NCI-H82 (cell line): ENCODE measurements around the gene SIT1.
"Not testable (repeated sequence)": the region's sequence is repeated elsewhere in the genome, so short reads cannot be mapped to it uniquely, and the experiment has no call there.

ENCODE experiments used
- DNase-seq: peaks from one replicate; lab custom pipeline; 2025; lab: John Stamatoyannopoulos, UW

SIT1 gene

DNA sequence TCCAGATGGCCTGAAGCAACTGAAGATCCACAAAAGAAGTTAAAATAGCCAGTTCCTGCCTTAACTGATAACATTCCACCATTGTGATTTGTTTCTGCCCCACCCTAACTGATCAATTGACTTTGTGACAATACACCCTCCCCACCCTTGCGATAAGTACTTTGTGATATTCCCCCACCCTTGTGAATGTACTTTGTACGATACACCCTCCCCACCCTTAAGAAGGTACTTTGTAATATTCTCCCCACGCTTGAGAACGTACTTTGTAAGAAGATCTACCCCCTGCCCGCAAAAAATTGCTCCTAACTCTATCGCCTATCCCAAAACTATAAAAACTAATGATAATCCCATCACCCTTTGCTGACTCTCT, 13.9 kb downstream of the SIT1 start:
- not testable (repeated sequence) for DNase-seq

DNA sequence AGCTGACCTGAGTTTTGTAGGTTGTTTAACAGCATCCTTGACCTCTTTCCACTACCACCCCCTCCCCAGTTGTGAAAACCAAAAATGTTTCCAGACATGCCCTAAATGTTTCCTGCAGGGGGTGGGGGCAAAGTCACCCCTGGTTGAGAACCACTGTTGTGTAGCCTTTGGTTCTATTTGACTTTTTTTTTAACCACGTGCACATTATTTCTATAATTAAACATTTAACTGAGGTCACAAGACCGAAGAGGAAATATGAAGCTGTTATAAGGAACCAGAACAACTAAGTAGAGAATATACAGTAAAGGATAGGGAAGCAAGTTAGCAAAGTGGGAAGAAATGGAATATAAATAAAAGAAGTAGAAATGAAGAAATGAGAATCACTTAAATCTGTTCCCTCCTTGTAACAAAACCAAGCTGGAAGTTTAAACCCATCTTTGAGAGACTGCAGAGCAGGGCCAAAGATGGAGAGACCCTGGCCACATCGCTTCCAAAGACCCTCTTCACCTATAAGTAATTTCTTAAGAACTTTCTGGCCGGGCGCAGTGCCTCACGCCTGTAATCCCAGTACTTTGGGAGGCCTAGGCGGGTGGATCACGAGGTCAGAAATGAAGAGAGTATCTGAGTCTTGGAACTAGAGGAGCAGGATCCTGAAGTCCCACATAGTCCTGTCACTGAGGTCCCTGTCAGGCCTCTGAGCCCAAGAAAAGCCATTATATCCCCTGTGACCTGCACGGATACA, 14.4 kb downstream of the SIT1 start:
- DNase-seq: no peak

DNA sequence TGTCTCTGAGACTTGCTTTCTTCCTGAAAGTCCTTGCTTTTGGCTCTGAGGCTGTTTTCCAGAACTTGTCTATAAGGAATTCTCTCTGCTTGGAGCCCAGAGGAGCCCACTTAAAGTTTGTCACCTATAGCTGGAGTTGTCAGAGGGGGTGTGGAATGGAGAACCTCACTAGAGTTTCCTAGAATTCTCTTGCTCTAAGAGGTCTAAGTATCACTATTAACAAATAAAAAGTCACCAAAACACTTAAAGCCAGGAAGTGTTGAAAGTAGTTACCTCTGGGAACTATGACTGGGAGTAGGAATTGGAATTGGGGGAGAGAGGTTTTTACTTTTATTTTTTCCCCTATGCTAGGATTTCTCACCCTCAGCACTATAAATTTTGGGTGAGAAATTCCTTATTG, 15.0 kb downstream of the SIT1 start:
- DNase-seq: no peak

DNA sequence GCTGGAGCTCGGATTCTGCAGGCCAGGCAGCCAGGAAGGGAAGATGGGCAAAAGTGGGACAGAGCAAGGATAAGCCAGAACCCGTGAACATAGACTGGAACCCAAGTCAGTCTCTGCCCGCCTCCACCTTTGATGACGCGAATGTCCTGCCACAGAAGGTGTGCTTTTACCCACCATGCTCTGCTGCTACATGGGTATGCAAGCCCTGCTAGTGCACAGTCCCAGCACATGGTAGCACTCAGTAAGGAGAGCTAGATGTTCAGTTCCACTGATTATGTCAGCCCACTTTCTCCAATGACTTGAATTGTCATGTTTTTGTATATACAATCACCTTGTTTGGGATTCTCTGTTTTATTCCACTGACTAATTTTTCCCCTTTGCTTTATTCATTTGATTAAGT, 21.1 kb downstream of the SIT1 start:
- DNase-seq: no peak

DNA sequence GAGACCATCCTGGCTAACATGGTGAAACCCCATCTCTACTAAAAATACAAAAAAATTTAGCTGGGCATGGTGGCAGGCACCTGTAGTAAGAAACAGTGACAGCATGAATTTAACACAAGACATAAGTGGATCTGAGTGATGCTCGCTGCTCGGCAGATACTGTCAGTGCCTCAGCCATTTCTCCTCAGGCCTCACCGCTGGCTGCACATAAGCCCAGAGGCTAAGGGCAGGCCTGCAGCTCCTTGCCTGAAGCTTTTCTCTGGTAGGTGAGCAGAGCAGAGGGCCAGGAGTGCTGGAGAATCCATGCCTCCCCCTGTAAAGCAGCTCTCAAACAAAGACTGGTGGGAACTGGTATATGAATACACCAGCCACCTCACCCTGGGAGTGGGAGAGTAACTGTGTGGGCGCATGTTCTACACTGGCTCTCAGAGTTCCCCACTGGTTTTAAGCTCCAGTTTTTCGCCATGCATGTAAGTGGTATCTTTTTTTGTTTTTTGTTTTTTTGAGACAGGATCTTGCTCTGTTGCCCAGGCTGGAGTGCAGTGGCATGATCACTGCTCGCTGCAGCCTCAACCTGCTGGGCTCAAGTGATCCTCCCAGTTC, 22.2 kb downstream of the SIT1 start:
- no peak for DNase-seq

DNA sequence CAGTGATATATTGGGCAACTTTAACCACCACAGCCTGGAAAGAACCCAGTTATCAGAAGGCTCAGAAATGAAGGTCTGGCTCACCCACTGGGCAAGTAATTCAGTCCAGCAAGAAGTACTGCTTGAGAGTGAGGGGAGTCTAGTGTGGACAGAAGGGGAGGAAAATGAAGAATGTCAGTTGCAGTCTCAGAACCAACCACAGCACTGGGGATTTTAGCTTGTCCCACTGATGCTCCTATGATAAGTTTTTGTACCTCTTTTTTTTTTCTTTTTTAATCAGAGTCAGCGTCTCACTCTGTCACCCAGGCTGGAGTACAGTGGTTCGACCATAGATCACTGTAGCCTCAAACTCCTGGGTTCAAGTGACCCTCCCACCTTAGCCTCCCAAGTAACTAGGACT, 23.2 kb downstream of the SIT1 start:
- no peak for DNase-seq

DNA sequence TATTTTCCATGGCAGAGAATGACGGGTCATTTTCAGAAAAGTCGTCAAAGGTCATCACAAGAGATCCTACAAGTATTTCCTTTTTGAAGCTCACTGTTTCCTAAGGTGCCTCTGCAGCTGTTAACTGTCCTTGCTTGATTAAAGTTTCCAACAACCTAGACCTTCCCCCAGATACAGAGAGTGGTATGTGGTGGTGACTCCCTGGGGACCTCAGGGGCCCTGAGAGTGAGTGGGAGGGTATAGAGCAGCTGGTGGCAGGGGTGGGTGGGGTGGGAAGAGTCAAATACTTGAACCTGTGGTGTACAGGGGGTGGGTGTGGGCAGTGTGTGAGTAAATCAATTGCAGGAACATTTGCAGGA, 31.0 kb downstream of the SIT1 start:
- no peak for DNase-seq

DNA sequence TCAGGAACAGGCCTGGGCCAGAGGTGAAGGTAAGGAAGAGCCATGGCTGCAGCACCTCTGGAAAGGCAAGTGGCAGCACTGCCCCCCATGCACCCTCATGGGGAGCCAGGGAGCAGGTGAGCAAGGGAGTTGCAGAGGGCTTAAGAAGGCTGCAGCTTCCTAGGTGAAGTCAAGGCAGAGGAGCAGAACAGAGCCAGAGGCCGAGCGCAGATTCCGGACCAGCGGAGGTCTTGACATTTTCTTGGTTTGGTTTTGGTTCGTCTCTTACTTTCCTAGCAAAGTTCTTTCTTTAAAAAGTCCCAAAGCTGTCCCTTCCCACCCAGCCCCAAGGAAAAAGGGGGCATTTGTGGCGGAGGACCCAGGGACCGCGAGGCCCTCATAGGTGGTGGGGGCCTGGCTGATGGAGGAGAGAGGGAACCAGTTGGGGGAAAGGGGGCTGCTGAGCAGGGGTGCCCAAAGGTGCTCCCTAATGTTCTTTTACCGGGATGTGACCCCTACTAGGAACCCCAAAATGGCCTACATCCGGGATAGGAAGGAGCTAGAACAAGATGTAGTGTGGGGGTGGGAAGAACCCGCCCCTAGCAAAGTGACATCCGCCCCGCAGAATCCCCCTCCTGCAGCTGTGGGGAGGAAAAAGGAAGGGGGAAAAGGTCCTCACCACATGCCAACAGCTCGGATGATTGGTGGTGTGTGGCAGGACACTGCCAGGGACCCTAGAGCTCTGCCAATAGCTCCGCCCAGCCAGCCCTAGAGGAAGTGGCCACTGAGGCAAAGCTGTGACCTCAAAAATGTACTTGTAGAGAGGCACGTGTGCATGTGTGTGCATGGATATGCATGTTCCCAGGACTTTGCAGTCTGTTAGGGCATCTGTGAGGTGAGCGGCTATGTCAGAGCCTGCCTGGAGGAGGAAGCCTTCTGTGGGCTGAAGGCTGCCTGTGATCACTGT, 31.6 kb downstream of the SIT1 start:
- DNase-seq: no peak

DNA sequence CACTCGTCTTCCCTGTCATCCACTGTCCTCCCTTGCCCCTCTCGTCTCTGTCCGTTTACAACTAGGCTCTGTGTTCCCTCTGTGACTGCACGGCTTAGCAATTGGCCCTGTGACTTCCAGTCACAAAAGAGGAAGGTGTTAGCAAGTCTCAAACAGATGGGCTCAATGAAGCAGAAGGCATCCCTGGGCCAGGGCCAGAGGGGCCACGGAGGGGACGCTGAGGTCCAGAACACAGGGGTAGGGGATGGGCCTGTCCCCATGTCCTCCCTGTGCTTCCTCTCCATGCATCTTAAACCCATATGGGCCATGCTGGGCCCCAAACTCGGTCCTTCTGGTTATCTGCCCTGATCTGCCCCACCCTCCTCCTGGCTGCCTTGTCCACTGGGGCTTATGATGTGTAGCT, 32.4 kb downstream of the SIT1 start, which contains the start of gene CD72:
Gene CD72, minus strand, starts transcription at position 89 of the 403 bp plus-strand sequence. CDS start 110 bp downstream, outside the sequence.
- no peak for DNase-seq

DNA sequence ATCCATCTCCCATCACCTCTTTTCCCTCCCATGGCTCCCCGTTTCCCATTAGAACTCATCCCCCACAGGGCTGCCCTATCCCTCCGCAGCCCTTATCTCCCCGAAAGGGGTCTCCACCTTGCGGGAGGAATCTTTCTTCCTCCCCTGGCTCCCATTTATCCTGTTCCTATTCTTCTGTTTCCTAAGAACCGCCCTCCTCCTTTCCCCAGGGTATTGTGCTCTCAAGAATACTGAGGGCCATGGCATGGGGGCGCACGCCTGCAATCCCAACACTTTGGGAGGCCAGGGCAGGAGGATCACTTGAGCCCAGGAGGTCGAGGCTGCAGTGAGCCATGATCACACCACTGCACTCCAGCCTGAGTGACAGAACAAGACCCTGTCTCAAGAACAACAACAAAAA, 33.2 kb downstream of the SIT1 start:
- DNase-seq: no peak

DNA sequence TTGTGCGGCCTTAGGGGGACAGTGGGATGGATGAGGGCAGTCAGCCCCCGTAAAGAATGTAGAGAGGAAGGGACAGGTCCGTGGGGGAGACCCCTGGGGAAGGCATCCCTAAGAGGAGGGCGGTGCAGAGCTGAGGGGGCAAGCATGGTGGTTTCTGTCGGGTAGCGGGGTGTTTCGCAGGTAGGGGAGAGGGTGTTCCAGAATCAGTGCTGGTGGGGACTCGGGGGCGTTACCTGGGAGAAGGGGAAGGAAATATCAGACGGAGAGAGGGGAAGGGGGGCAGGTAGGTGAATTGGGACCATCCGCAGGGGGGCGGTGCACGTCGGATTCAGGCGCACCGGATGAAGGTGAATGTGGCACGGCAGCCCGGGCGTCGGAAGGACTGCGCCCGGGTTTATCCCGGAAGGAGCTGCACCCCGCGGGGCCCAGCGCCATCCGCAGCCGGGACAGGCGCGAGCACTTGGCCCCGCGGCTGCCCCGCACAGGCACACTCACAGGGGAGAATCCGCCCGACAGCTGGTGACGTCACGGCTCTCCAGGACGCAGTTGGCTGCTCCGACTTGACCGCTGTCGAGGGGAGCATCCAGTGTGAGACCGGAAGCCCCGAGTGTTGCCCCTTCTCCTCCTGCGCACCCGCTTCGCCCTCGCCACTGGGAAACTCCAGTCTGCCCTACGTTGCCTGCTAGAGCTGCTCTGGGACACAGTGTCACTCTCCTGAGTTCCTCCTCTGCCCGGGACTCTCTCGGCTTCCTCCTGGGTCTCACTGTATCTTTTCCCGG, 33.9 kb downstream of the SIT1 start:
- DNase-seq: peak; percentile 50

DNA sequence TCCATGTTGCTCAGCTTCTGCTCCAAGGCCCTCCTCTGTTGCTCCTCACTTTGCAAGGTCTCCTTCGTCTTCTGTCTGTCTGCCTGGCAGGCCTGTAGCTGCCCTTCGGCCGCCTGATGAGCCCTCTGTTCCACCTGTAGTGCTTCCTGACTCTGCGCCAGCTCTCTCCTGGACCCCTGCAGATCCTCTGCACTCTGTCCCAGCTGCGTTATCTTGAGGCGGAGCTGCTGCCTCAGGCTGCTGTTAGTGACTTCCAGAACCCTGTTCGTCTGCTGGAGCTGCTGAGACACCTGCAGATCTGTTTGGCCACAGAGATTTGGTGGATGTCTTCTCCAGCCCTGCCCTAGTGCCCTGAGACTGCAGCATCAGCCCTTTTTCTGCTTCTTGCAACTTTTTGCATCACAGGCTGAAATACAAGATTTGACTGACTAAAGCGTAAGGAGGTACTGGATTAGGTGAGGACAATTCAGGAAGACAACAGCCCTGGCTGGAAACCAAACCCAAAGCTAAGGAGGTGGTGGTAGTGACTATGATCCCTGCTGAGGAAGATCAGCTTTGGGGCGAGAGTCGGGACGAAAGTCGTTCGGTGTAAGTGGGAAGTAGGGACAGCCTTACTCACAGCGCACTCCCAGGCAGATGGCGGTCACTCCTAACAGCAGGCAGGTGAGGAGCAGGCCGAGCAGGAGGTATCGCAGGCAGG, 34.6 kb downstream of the SIT1 start:
- DNase-seq: no peak

DNA sequence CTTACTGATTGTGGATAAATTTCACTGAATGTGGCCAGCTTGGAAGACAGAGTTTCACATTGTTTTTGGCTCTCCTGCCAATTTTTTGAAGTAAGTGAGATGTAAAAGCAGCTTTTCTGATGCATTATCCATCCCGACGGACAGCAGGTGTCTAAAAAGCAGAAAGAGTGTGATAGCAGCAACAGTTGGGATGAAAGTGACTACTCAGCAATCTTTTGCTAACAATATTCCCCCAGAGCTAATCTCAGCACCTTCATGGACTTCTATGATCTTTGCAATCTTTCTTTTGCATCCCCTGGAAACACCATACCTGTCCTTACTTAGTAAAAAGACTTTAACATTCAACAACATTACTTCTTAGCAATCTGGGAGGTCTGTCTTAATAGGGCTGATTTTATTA, 37.9 kb downstream of the SIT1 start:
- no peak for DNase-seq

DNA sequence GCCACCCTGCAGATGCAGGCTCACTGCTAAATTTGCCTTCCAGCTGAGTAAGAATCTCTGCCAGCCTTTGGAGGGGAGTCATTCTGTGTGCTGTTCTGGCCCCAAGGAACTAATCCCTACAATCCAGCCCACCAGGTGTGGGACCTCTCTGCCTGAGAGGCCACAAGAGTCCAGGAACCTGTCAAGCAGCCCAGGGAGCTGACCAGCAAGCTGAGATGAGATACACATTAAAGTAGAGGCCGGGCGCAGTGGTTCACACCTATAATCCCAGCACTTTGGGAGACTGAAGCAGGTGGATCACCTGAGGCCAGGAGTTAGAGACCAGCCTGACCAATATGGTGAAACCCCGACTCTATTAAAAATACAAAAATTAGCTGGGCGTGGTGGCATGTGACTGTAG, 38.7 kb downstream of the SIT1 start:
- DNase-seq: not testable (repeated sequence)

DNA sequence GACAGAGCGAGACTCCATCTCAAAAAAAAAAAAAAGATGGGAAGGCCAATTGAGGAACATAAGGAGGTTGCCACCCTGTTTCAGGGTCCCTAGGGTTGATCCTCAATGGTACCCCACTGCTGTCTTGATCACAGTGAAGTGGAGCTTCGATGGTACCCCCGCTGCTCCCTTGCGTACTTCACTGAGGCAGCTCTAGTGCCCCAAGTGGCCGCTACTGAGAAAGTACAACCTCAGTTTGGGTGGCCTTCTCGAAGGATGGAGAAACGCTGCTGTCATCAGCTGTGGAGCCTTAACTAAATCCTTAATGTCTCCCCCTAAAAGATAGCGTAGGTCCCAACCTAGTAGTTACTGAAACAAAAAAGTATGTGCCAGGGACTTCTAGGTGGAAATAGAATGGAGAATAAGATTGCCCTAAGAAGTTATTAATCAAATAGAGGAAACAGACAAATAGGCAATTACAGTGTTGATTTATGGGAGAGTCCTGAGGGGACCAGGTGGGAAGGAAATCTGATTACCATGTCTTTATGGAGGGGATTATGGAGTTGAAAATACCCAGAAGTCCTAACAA, 39.4 kb downstream of the SIT1 start:
- DNase-seq: peak; percentile 75

DNA sequence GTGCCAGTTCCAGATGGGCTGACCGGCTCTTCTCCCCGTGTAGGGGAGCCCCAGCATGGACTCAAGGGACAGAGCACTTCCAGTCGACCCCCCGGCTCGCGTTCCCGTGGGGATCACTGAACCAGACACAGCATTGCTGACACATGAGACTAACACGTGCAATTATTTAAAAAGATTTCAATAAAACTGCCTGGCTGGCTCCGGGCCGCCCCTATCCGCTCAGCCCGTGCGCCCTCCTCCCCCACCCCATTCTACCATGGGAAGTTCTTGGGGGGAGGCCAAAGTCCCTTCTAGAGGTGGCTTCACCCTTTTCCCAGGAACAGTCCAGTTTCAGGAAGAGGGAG, 40.9 kb downstream of the SIT1 start:
- no peak for DNase-seq

DNA sequence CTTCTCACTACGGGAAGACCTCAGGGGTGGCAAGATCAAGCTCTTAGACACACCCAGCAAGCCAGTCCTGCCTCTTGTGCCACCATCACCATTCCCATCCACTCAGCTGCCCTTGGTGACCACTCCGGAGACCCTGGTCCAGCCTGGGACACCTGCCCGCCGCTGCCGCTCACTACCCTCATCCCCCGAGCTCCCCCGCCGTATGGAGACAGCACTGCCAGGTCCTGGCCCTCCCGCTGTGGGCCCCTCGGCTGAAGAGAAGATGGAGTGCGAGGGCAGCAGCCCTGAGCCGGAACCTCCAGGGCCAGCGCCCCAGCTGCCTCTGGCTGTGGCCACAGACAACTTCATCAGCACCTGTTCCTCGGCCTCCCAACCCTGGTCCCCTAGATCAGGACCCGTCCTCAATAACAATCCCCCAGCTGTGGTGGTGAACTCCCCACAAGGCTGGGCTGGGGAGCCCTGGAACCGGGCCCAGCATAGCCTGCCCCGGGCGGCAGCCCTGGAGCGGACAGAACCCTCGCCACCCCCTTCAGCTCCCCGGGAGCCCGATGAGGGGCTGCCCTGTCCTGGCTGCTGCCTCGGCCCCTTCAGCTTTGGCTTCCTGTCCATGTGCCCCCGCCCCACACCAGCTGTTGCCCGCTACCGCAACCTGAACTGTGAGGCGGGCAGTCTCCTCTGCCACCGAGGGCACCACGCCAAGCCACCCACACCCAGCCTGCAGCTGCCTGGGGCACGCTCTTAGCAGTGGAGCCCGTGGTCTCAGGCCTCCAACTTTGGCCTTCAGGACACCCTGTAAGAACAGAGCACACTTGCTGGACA, 41.5 kb downstream of the SIT1 start:
- DNase-seq: no peak

DNA sequence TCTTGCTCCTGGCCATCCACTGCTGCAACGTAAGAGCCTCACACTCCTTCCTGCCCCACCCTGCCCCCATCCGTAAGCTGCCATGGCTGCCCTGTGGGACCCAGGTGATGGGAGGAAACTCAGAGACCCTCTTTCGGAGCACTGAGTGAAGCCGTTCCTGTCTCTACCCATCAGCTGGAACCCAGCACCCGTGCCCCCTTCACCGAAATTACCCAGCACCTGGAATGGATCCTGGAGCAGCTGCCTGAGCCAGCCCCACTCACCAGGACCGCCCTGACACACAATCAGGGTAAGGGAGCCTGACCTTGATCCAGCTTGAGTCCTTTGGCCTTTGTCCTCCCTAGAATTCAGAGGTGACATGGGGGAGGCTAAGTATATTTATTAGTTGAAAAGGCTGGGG, 42.5 kb downstream of the SIT1 start:
- no peak for DNase-seq

DNA sequence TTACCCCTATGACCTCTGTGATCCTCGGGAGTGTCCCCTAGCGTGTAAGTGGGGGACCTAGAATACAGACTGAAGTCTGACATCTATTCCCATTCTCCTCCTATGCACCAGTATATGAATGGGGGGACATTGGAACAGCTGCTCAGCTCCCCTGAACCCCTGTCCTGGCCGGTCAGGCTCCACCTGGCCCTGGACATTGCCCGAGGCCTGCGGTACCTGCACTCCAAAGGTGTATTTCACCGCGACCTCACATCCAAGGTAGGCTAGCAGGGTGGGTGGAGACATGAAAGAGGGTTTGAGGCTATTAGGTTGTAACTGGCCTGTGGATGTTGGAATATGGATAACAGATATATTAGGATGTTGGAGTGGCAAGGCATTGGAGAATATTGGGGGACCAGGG, 44.0 kb downstream of the SIT1 start:
- DNase-seq: no peak

DNA sequence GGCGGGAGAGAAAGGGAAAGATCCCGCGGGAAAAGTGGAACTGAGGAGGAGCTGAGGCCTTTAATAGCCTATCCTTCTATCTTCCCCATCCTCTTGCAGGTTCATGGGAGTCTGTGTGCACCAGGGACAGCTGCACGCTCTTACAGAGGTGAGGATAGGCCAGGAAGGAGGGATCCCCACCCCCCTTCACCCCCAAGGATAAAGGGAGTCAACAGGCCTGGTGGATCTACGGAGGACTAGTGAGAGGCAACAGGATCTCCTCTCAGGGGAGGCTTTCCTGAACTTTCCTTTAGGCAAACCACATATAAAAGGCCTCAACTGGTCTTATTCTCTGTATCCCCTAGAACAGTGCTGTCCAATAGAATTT, 44.6 kb downstream of the SIT1 start:
- peak; percentile 41 for DNase-seq
